ENCODE results near the gene DNAJC7.
"Not testable (repeated sequence)": the region's sequence is repeated elsewhere in the genome, so short reads cannot be mapped to it uniquely, and the experiment has no call there.

The DNAJC7 gene

GRCh38 chr17:42010898-42011516, 6.2 kb downstream of the DNAJC7 start:
- no peak for DNase-seq

GRCh38 chr17:42010266-42010680, 7.0 kb downstream of the DNAJC7 start:
- not testable (repeated sequence) for DNase-seq

GRCh38 chr17:42009170-42009569, 8.1 kb downstream of the DNAJC7 start:
- no peak for DNase-seq

GRCh38 chr17:42005166-42005565, 12.1 kb downstream of the DNAJC7 start:
- no peak for DNase-seq

- DNase-seq: no peak
Observed at GRCh38 chr17:42002792-42003301, 14.4 kb downstream of the DNAJC7 start.

GRCh38 chr17:42002175-42002791, 15.0 kb downstream of the DNAJC7 start:
- no peak for DNase-seq

GRCh38 chr17:42001729-42002128, 15.5 kb downstream of the DNAJC7 start:
- DNase-seq: no peak

- DNase-seq: no peak
Observed at GRCh38 chr17:42000413-42001133, 16.7 kb downstream of the DNAJC7 start.

- no peak for DNase-seq
Observed at GRCh38 chr17:41998497-41998896, 18.7 kb downstream of the DNAJC7 start.

- no peak for DNase-seq
Observed at GRCh38 chr17:41996855-41997164, 20.4 kb downstream of the DNAJC7 start.

GRCh38 chr17:41992576-41992975, 24.7 kb downstream of the DNAJC7 start:
- DNase-seq: no peak

- DNase-seq: no peak
Observed at GRCh38 chr17:41989702-41990419, 27.4 kb downstream of the DNAJC7 start.

- DNase-seq: no peak
Observed at GRCh38 chr17:41988418-41988817, 28.8 kb downstream of the DNAJC7 start.

GRCh38 chr17:41987642-41988041, 29.6 kb downstream of the DNAJC7 start:
- no peak for DNase-seq

- DNase-seq: no peak
Observed at GRCh38 chr17:41986634-41987033, 30.6 kb downstream of the DNAJC7 start.

GRCh38 chr17:41985919-41986318, 31.3 kb downstream of the DNAJC7 start:
- no peak for DNase-seq

- DNase-seq: no peak
Observed at GRCh38 chr17:41984454-41984853, 32.8 kb downstream of the DNAJC7 start.

GRCh38 chr17:41982026-41982760, 35.0 kb downstream of the DNAJC7 start:
- no peak for DNase-seq

GRCh38 chr17:41977991-41978390, 39.2 kb downstream of the DNAJC7 start:
- DNase-seq: no peak

GRCh38 chr17:41976142-41976768, 41.0 kb downstream of the DNAJC7 start:
- no peak for DNase-seq

- DNase-seq: no peak
Observed at GRCh38 chr17:41975099-41976083, 41.8 kb downstream of the DNAJC7 start.
